K562 (cell line): Measurements from ENCODE around the gene TTC28. TPM values are rescaled to one million over a fixed set of nuclear protein-coding genes. Genes with fewer than 3 reads are reported as not detected.

Source experiments
- ATAC-seq: fragments of 200-7000 bp; cut with Tn5 transposase; 3 replicates; pipeline ENCODE4 v1.9.1; 2020; ENCODE audit warnings: moderate library complexity
- BruUV-seq: library from RNA; stranded (reverse); fragments of 400-500 nt; replicated peaks from 2 replicates; lab custom pipeline; 2021; lab: Mats Ljungman, UMichigan
- CTCF ChIA-PET: fragments of 300-600 bp; formaldehyde crosslinking; extraction: SDS; loops from one replicate; lab custom pipeline; 2021; ENCODE audit warnings: low intra/inter-chr PET ratio; lab: Yijun Ruan, JAX
- POLR2A ChIA-PET: fragments of 300-600, 350-650 bp; sonication (Branson Sonifier 250); formaldehyde crosslinking; extraction: SDS; loops from one replicate; lab custom pipeline; 2021; ENCODE audit warnings: antibody characterized with exemption, inconsistent platforms; lab: Yijun Ruan, JAX
- DNase-seq, 4 experiments: peaks; one replicate each; pipeline versions ENCODE4 v3.0.0 to v3.0.0-alpha.2; 2011 to 2018; ENCODE audit warnings: low spot score in 3 of 4, mixed read lengths in 3 of 4; ENCODE audit errors: extremely low read depth in 1 of 4
- FAIRE-seq: peaks from 2 replicates; lab custom pipeline; 2011; peaks lifted over from hg19 to GRCh38; lab: Jason Lieb, UNC
- H2AFZ ChIP-seq: 2 replicates; pipeline ENCODE4 v1.6.0; 2011; ENCODE audit warnings: low read depth, low read length, control low read depth, inconsistent platforms
- H3K27ac ChIP-seq: fragments of 200-600 bp; 3 replicates; pipeline ENCODE4 v1.8.0; 2011; ENCODE audit warnings: low read depth, mild to moderate bottlenecking, control low read depth, inconsistent platforms, low read length, moderate library complexity, mixed read lengths; ENCODE audit errors: extremely low read depth
- H3K27me3 ChIP-seq, 2 experiments: fragments of 300-600 bp in 1 of 2; 2 replicates in 1 of 2; 3 replicates in 1 of 2; pipeline versions ENCODE4 v1.6.0 to v1.8.0; 2011; ENCODE audit warnings: inconsistent platforms in 2 of 2, low read length in 2 of 2, mild to moderate bottlenecking in 1 of 2, mixed read lengths in 1 of 2, moderate library complexity in 1 of 2; ENCODE audit not compliant: control insufficient read depth in 2 of 2, insufficient read depth in 2 of 2
- H3K36me3 ChIP-seq: fragments of 300-600 bp; 3 replicates; pipeline ENCODE4 v1.8.0; 2011; ENCODE audit warnings: mild to moderate bottlenecking, low read length, inconsistent platforms; ENCODE audit not compliant: control insufficient read depth, insufficient read depth
- H3K4me1 ChIP-seq, 2 experiments: fragments of 200-600 bp in 1 of 2; replicated peaks in 1 of 2; 2 replicates in 1 of 2; 3 replicates in 1 of 2; pipeline versions ENCODE4 v1.5.1 to v1.8.0; 2011; ENCODE audit warnings: inconsistent platforms in 2 of 2, low read length in 2 of 2, mild to moderate bottlenecking in 1 of 2, mixed read lengths in 1 of 2, moderate library complexity in 1 of 2; ENCODE audit not compliant: control insufficient read depth in 2 of 2, insufficient read depth in 2 of 2
- H3K4me2 ChIP-seq: 2 replicates; pipeline ENCODE4 v1.6.1; 2011; ENCODE audit warnings: low read length, control low read depth, inconsistent platforms, mixed read lengths; ENCODE audit not compliant: insufficient read depth
- H3K4me3 ChIP-seq: fragments of 200-600 bp; sonication (generic), shearing (Covaris generic); 2 replicates; pipeline ENCODE4 v1.5.1; 2016; ENCODE audit warnings: control low read depth, inconsistent platforms
- H3K79me2 ChIP-seq: fragments of 200-600 bp; 3 replicates; pipeline ENCODE4 v1.8.0; 2011; ENCODE audit warnings: low read length, inconsistent platforms; ENCODE audit not compliant: control insufficient read depth, insufficient read depth
- H3K9ac ChIP-seq, 2 experiments: 2 replicates each; pipeline versions ENCODE4 v1.6.0 to v1.6.1; 2011; ENCODE audit warnings: low read depth in 2 of 2, low read length in 2 of 2, control low read depth in 1 of 2, inconsistent platforms in 1 of 2, mild to moderate bottlenecking in 1 of 2, mixed read lengths in 1 of 2; ENCODE audit not compliant: insufficient read depth in 1 of 2
- H3K9me1 ChIP-seq: one replicate; pipeline ENCODE4 v1.6.0; 2011; ENCODE audit warnings: inconsistent platforms, mild to moderate bottlenecking, low read length, moderate library complexity; ENCODE audit not compliant: control insufficient read depth, insufficient read depth
- H3K9me3 ChIP-seq: replicated peaks from 2 replicates; pipeline ENCODE4 v1.5.1; 2011; ENCODE audit warnings: low read depth, low read length, inconsistent platforms; ENCODE audit not compliant: control insufficient read depth, insufficient read depth
- H4K20me1 ChIP-seq: replicated peaks from 2 replicates; pipeline ENCODE4 v1.6.1; 2011; ENCODE audit warnings: low read length, inconsistent platforms, mixed read lengths; ENCODE audit not compliant: control insufficient read depth, insufficient read depth
- CEBPB ChIP-seq: fragments of 450-650 bp; IDR thresholded peaks from 2 replicates; pipeline ENCODE4 v1.6.1; 2016; ENCODE audit warnings: missing genetic modification characterization, missing compliant biosample characterization
- MIER1 ChIP-seq: fragments of 450-650 bp; IDR thresholded peaks from 2 replicates; pipeline ENCODE4 v1.6.1; 2016; ENCODE audit warnings: antibody characterized with exemption, mild to moderate bottlenecking, low read depth
- POLR2G ChIP-seq: fragments of 200-400 bp; formaldehyde crosslinking; IDR thresholded peaks from 2 replicates; pipeline ENCODE4 v1.6.1; 2017; ENCODE audit warnings: low read depth, mild to moderate bottlenecking, antibody characterized with exemption, low read length, moderate library complexity
- RB1 ChIP-seq: fragments of 450-650 bp; IDR thresholded peaks from 2 replicates; pipeline ENCODE4 v1.6.1; 2017; ENCODE audit warnings: low read depth, mild to moderate bottlenecking
- SMARCA5 ChIP-seq: fragments of 450-650 bp; IDR thresholded peaks from 2 replicates; pipeline ENCODE4 v1.6.1; 2016
- TAF9B ChIP-seq: fragments of 450-650 bp; IDR thresholded peaks from 2 replicates; pipeline ENCODE4 v1.6.1; 2018; ENCODE audit warnings: mild to moderate bottlenecking; ENCODE audit not compliant: partially characterized antibody
- ZC3H8 ChIP-seq: fragments of 450-650 bp; IDR thresholded peaks from 2 replicates; pipeline ENCODE4 v1.6.1; 2017
- ZEB2 ChIP-seq: fragments of 450-650 bp; IDR thresholded peaks from 2 replicates; pipeline ENCODE4 v1.6.1; 2016
- ZNF134 ChIP-seq: fragments of 250-450 bp; sonication (Bioruptor Pico); conservative IDR thresholded peaks from 2 replicates; pipeline ENCODE4 v1.4.0; 2020
- ZNF143 ChIP-seq: sonication (generic); formaldehyde crosslinking; IDR thresholded peaks from 2 replicates; pipeline ENCODE4 v1.9.0; 2022; ENCODE audit warnings: mild to moderate bottlenecking, missing genetic modification reagents
- WGBS: fragments of 100-300 bp; shearing (Covaris generic); methylation state at CpG from one replicate; pipeline ENCODE4 v1.1.6; 2016; ENCODE audit warnings: low coverage, mixed read lengths; ENCODE audit not compliant: insufficient coverage; ENCODE audit errors: missing lambda C conversion rate; 5-methylcytosine and 5-hydroxymethylcytosine counted together
- in situ Hi-C: fragments of 300-500 bp; cut with MboI; formaldehyde crosslinking; loops from 4 replicates; pipeline ENCODE4 v1.15.0; 2018; ENCODE audit warnings: inconsistent platforms, mixed read lengths
- intact Hi-C: fragments of 100-400 bp; cut with micrococcal nuclease; formaldehyde crosslinking; loops from 2 replicates; pipeline ENCODE4 v1.14.2; 2022
- polyA plus RNA-seq, 8 experiments: library from polyadenylated mRNA; depleted of rRNA in 4 of 8; stranded (reverse) in 5 of 8; unstranded in 3 of 8; fragments of >200 nt; fragmentation: Nextera tagmentation in 2 of 8; fragmentation: Illumina TruSeq in 1 of 8; extraction: Ambion mirVana in 2 of 8; extraction: Trizol in 1 of 8; gene quantifications; 2 replicates each; pipeline versions ENCODE4 v1.2.1 to v1.2.3, GENCODE V29; 2011 to 2014; ENCODE audit warnings: inconsistent platforms in 1 of 8, missing spikeins in 1 of 8
- total RNA-seq, 7 experiments: library from RNA; depleted of rRNA in 6 of 7; stranded (reverse); fragments of >200 nt in 6 of 7; fragmentation: Illumina TruSeq in 2 of 7; extraction: Trizol in 2 of 7; gene quantifications; 2 replicates each; pipeline versions ENCODE4 v1.2.1 to v1.2.3, GENCODE V29; 2011 to 2021; ENCODE audit warnings: low replicate concordance in 1 of 7
- TF ChIP-seq, protein P1 (sequence below): fragments of 250-450 bp; sonication (Bioruptor Pico); IDR thresholded peaks from 2 replicates; pipeline ENCODE4 v1.5.0; 2020; ENCODE audit warnings: mild to moderate bottlenecking, borderline replicate concordance
- TF ChIP-seq, protein P2 (sequence below): fragments of 450-650 bp; IDR thresholded peaks from 2 replicates; pipeline ENCODE4 v1.6.1; 2017; ENCODE audit warnings: antibody characterized with exemption, mild to moderate bottlenecking
- TF ChIP-seq, protein P3 (sequence below), 2 experiments: fragments of 450-650 bp in 1 of 2; sonication (generic) in 1 of 2; formaldehyde crosslinking; conservative IDR thresholded peaks; 2 replicates each; pipeline versions ENCODE4 v1.4.0 to v1.8.1; 2020 to 2022; ENCODE audit warnings: mild to moderate bottlenecking in 1 of 2, missing genetic modification reagents in 1 of 2
- TF ChIP-seq, protein P4 (sequence below): sonication (generic); formaldehyde crosslinking; IDR thresholded peaks from 2 replicates; pipeline ENCODE4 v1.8.1; 2023; ENCODE audit warnings: mild to moderate bottlenecking, missing genetic modification reagents

The TTC28 gene
- total and polyA plus RNA-seq, 9 of the 15 experiments (the other 6 are each of a cell fraction or from before 2014, with no cell fraction given): 0.22 to 10.7 (median 3.1) TPM

GRCh38 chr22:27990879-27991278, 688.8 kb downstream of the TTC28 start:
- CTCF ChIA-PET: interaction anchor here (0.6 kb wide), 1 partner anchor 110 kb away, joined by 4 read pairs; no protein-coding TSS in a partner anchor
- Histone ChIP-seq H3K36me3 (0 out of 3 replicates have a peak, but pooled peaks cover 4% of the 10 kb centered on the region), H3K4me3 (no peak overlapping the region), H3K4me1 (peaks cover 2 to 9% of the 10 kb centered on the region in 2 experiments; a peak in 4 of 5 replicates), H4K20me1 (no peaks in the 10 kb centered on the region), H2AFZ (peak overlapping the region; percentile 70), H3K27me3 (no peaks in the 10 kb centered on the region), H3K9me3 (no peaks in the 10 kb centered on the region), H3K4me2 (no peak overlapping the region; the same call in 1 of the 2 replicates), H3K27ac (no peak overlapping the region; the same call in 2 of the 3 replicates), H3K79me2 (no peaks in the 10 kb centered on the region), H3K9ac (peak overlapping the region in 1 of 2 experiments; percentile 78; a peak in 2 of 4 replicates), H3K9me1 (no peaks in the 10 kb centered on the region)
- intact Hi-C loops (no loop called here), in situ Hi-C loops (no loop called here)
- 22% methylated on average over 8 of the region's 12 CpGs for WGBS
- DNase-seq: peak; percentile 62 to 71 (median 65)
- BruUV-seq: no TSS peak
- peak; percentile 80 for FAIRE-seq
- ATAC-seq: peak; percentile 96
- POLR2A ChIA-PET: interaction anchor here (0.6 to 0.8 kb wide), 2 partner anchors 108 to 514 kb away, joined by 3 read pairs; no protein-coding TSS in a partner anchor
- TF ChIP-seq ZNF134 (CRISPR knock-in tag) (no peak), ZC3H8 (no peak), ZEB2 (no peak), CEBPB (tag) (peak; percentile 32; the same call in 1 of the 2 replicates), TAF9B (no peak), MIER1 (no peak), RB1 (0 out of 2 replicates have a peak, but pooled peaks have one; percentile 18), POLR2G (peak; percentile 39; the same call in 1 of the 2 replicates), ZNF143 (no peak), SMARCA5 (no peak)
- TF ChIP-seq, protein P1, sequence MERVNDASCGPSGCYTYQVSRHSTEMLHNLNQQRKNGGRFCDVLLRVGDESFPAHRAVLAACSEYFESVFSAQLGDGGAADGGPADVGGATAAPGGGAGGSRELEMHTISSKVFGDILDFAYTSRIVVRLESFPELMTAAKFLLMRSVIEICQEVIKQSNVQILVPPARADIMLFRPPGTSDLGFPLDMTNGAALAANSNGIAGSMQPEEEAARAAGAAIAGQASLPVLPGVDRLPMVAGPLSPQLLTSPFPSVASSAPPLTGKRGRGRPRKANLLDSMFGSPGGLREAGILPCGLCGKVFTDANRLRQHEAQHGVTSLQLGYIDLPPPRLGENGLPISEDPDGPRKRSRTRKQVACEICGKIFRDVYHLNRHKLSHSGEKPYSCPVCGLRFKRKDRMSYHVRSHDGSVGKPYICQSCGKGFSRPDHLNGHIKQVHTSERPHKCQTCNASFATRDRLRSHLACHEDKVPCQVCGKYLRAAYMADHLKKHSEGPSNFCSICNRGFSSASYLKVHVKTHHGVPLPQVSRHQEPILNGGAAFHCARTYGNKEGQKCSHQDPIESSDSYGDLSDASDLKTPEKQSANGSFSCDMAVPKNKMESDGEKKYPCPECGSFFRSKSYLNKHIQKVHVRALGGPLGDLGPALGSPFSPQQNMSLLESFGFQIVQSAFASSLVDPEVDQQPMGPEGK: no peak
- TF ChIP-seq, protein P2, sequence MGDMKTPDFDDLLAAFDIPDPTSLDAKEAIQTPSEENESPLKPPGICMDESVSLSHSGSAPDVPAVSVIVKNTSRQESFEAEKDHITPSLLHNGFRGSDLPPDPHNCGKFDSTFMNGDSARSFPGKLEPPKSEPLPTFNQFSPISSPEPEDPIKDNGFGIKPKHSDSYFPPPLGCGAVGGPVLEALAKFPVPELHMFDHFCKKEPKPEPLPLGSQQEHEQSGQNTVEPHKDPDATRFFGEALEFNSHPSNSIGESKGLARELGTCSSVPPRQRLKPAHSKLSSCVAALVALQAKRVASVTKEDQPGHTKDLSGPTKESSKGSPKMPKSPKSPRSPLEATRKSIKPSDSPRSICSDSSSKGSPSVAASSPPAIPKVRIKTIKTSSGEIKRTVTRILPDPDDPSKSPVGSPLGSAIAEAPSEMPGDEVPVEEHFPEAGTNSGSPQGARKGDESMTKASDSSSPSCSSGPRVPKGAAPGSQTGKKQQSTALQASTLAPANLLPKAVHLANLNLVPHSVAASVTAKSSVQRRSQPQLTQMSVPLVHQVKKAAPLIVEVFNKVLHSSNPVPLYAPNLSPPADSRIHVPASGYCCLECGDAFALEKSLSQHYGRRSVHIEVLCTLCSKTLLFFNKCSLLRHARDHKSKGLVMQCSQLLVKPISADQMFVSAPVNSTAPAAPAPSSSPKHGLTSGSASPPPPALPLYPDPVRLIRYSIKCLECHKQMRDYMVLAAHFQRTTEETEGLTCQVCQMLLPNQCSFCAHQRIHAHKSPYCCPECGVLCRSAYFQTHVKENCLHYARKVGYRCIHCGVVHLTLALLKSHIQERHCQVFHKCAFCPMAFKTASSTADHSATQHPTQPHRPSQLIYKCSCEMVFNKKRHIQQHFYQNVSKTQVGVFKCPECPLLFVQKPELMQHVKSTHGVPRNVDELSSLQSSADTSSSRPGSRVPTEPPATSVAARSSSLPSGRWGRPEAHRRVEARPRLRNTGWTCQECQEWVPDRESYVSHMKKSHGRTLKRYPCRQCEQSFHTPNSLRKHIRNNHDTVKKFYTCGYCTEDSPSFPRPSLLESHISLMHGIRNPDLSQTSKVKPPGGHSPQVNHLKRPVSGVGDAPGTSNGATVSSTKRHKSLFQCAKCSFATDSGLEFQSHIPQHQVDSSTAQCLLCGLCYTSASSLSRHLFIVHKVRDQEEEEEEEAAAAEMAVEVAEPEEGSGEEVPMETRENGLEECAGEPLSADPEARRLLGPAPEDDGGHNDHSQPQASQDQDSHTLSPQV: no peak
- TF ChIP-seq, protein P3, sequence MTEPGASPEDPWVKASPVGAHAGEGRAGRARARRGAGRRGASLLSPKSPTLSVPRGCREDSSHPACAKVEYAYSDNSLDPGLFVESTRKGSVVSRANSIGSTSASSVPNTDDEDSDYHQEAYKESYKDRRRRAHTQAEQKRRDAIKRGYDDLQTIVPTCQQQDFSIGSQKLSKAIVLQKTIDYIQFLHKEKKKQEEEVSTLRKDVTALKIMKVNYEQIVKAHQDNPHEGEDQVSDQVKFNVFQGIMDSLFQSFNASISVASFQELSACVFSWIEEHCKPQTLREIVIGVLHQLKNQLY (CRISPR knock-in tag; conservative IDR thresholded peaks at IDR 0.05): no peak
- TF ChIP-seq, protein P4, sequence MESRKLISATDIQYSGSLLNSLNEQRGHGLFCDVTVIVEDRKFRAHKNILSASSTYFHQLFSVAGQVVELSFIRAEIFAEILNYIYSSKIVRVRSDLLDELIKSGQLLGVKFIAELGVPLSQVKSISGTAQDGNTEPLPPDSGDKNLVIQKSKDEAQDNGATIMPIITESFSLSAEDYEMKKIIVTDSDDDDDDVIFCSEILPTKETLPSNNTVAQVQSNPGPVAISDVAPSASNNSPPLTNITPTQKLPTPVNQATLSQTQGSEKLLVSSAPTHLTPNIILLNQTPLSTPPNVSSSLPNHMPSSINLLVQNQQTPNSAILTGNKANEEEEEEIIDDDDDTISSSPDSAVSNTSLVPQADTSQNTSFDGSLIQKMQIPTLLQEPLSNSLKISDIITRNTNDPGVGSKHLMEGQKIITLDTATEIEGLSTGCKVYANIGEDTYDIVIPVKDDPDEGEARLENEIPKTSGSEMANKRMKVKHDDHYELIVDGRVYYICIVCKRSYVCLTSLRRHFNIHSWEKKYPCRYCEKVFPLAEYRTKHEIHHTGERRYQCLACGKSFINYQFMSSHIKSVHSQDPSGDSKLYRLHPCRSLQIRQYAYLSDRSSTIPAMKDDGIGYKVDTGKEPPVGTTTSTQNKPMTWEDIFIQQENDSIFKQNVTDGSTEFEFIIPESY: peak; percentile 90
